K562 (cell line): ENCODE measurements around the gene ANKS1A. TPM values are rescaled to one million over a fixed set of nuclear protein-coding genes. Genes with fewer than 3 reads are reported as not detected.

Source experiments
- ATAC-seq: fragments of 200-7000 bp; cut with Tn5 transposase; 3 replicates; pipeline ENCODE4 v1.9.1; 2020; ENCODE audit warnings: moderate library complexity
- BruUV-seq: library from RNA; stranded (reverse); fragments of 400-500 nt; replicated peaks from 2 replicates; lab custom pipeline; 2021; lab: Mats Ljungman, UMichigan
- CTCF ChIA-PET: fragments of 300-600 bp; formaldehyde crosslinking; extraction: SDS; loops from one replicate; lab custom pipeline; 2021; ENCODE audit warnings: low intra/inter-chr PET ratio; lab: Yijun Ruan, JAX
- POLR2A ChIA-PET: fragments of 300-600, 350-650 bp; sonication (Branson Sonifier 250); formaldehyde crosslinking; extraction: SDS; loops from one replicate; lab custom pipeline; 2021; ENCODE audit warnings: antibody characterized with exemption, inconsistent platforms; lab: Yijun Ruan, JAX
- DNase-seq, 4 experiments: peaks; one replicate each; pipeline versions ENCODE4 v3.0.0 to v3.0.0-alpha.2; 2011 to 2018; ENCODE audit warnings: low spot score in 3 of 4, mixed read lengths in 3 of 4; ENCODE audit errors: extremely low read depth in 1 of 4
- FAIRE-seq: peaks from 2 replicates; lab custom pipeline; 2011; peaks lifted over from hg19 to GRCh38; lab: Jason Lieb, UNC
- H2AFZ ChIP-seq: 2 replicates; pipeline ENCODE4 v1.6.0; 2011; ENCODE audit warnings: low read depth, low read length, control low read depth, inconsistent platforms
- H3K27ac ChIP-seq: fragments of 200-600 bp; 3 replicates; pipeline ENCODE4 v1.8.0; 2011; ENCODE audit warnings: low read depth, mild to moderate bottlenecking, control low read depth, inconsistent platforms, low read length, moderate library complexity, mixed read lengths; ENCODE audit errors: extremely low read depth
- H3K27me3 ChIP-seq, 2 experiments: fragments of 300-600 bp in 1 of 2; 2 replicates in 1 of 2; 3 replicates in 1 of 2; pipeline versions ENCODE4 v1.6.0 to v1.8.0; 2011; ENCODE audit warnings: inconsistent platforms in 2 of 2, low read length in 2 of 2, mild to moderate bottlenecking in 1 of 2, mixed read lengths in 1 of 2, moderate library complexity in 1 of 2; ENCODE audit not compliant: control insufficient read depth in 2 of 2, insufficient read depth in 2 of 2
- H3K36me3 ChIP-seq: fragments of 300-600 bp; 3 replicates; pipeline ENCODE4 v1.8.0; 2011; ENCODE audit warnings: mild to moderate bottlenecking, low read length, inconsistent platforms; ENCODE audit not compliant: control insufficient read depth, insufficient read depth
- H3K4me1 ChIP-seq, 2 experiments: fragments of 200-600 bp in 1 of 2; replicated peaks in 1 of 2; 2 replicates in 1 of 2; 3 replicates in 1 of 2; pipeline versions ENCODE4 v1.5.1 to v1.8.0; 2011; ENCODE audit warnings: inconsistent platforms in 2 of 2, low read length in 2 of 2, mild to moderate bottlenecking in 1 of 2, mixed read lengths in 1 of 2, moderate library complexity in 1 of 2; ENCODE audit not compliant: control insufficient read depth in 2 of 2, insufficient read depth in 2 of 2
- H3K4me2 ChIP-seq: 2 replicates; pipeline ENCODE4 v1.6.1; 2011; ENCODE audit warnings: low read length, control low read depth, inconsistent platforms, mixed read lengths; ENCODE audit not compliant: insufficient read depth
- H3K4me3 ChIP-seq: fragments of 200-600 bp; sonication (generic), shearing (Covaris generic); 2 replicates; pipeline ENCODE4 v1.5.1; 2016; ENCODE audit warnings: control low read depth, inconsistent platforms
- H3K79me2 ChIP-seq: fragments of 200-600 bp; 3 replicates; pipeline ENCODE4 v1.8.0; 2011; ENCODE audit warnings: low read length, inconsistent platforms; ENCODE audit not compliant: control insufficient read depth, insufficient read depth
- H3K9ac ChIP-seq, 2 experiments: 2 replicates each; pipeline versions ENCODE4 v1.6.0 to v1.6.1; 2011; ENCODE audit warnings: low read depth in 2 of 2, low read length in 2 of 2, control low read depth in 1 of 2, inconsistent platforms in 1 of 2, mild to moderate bottlenecking in 1 of 2, mixed read lengths in 1 of 2; ENCODE audit not compliant: insufficient read depth in 1 of 2
- H3K9me1 ChIP-seq: one replicate; pipeline ENCODE4 v1.6.0; 2011; ENCODE audit warnings: inconsistent platforms, mild to moderate bottlenecking, low read length, moderate library complexity; ENCODE audit not compliant: control insufficient read depth, insufficient read depth
- H3K9me3 ChIP-seq: replicated peaks from 2 replicates; pipeline ENCODE4 v1.5.1; 2011; ENCODE audit warnings: low read depth, low read length, inconsistent platforms; ENCODE audit not compliant: control insufficient read depth, insufficient read depth
- H4K20me1 ChIP-seq: replicated peaks from 2 replicates; pipeline ENCODE4 v1.6.1; 2011; ENCODE audit warnings: low read length, inconsistent platforms, mixed read lengths; ENCODE audit not compliant: control insufficient read depth, insufficient read depth
- EGR1 ChIP-seq: fragments of 450-650 bp; conservative IDR thresholded peaks from 2 replicates; pipeline ENCODE4 v1.6.1; 2017; ENCODE audit warnings: mild to moderate bottlenecking
- ELF1 ChIP-seq: fragments of 200-800 bp; sonication (Bioruptor generic); IDR thresholded peaks from 2 replicates; pipeline ENCODE4 v1.6.1; 2016; ENCODE audit warnings: missing genetic modification characterization, missing compliant biosample characterization
- ETV5 ChIP-seq: sonication (generic); formaldehyde crosslinking; IDR thresholded peaks from 2 replicates; pipeline ENCODE4 v1.4.0; 2020; ENCODE audit warnings: low read depth, mild to moderate bottlenecking, missing genetic modification reagents
- EWSR1 ChIP-seq: fragments of 450-650 bp; IDR thresholded peaks from 2 replicates; pipeline ENCODE4 v1.6.1; 2018; ENCODE audit warnings: borderline replicate concordance, mild to moderate bottlenecking, low read depth, moderate library complexity; ENCODE audit not compliant: partially characterized antibody
- IFI16 ChIP-seq: fragments of 250-450 bp; sonication (Bioruptor Pico); IDR thresholded peaks from 2 replicates; pipeline ENCODE4 v2.1.2; 2022; ENCODE audit warnings: mild to moderate bottlenecking, inconsistent platforms
- KLF10 ChIP-seq: fragments of 250-450 bp; sonication (Bioruptor Pico); IDR thresholded peaks from 2 replicates; pipeline ENCODE4 v1.6.1; 2021; ENCODE audit warnings: matching md5 sums
- MIER1 ChIP-seq: fragments of 450-650 bp; IDR thresholded peaks from 2 replicates; pipeline ENCODE4 v1.6.1; 2016; ENCODE audit warnings: antibody characterized with exemption, mild to moderate bottlenecking, low read depth
- MTA1 ChIP-seq: fragments of 450-650 bp; IDR thresholded peaks from 2 replicates; pipeline ENCODE4 v1.6.1; 2017; ENCODE audit warnings: borderline replicate concordance
- NCOA1 ChIP-seq: fragments of 450-650 bp; IDR thresholded peaks from 2 replicates; pipeline ENCODE4 v1.6.1; 2016; ENCODE audit warnings: low read depth
- NCOA4 ChIP-seq: fragments of 450-650 bp; IDR thresholded peaks from 2 replicates; pipeline ENCODE4 v1.6.1; 2018; ENCODE audit warnings: mild to moderate bottlenecking; ENCODE audit not compliant: partially characterized antibody
- NEUROD1 ChIP-seq: fragments of 150-350 bp; IDR thresholded peaks from 2 replicates; pipeline ENCODE4 v1.6.1; 2014; ENCODE audit warnings: borderline replicate concordance, low read length, low read depth; ENCODE audit not compliant: partially characterized antibody
- NFE2L1 ChIP-seq: fragments of 450-650 bp; IDR thresholded peaks from 2 replicates; pipeline ENCODE4 v1.6.1; 2016; ENCODE audit warnings: missing genetic modification characterization, low read depth, mild to moderate bottlenecking, missing compliant biosample characterization, moderate library complexity, borderline replicate concordance
- PHF8 ChIP-seq: fragments of 200-600 bp; sonication (generic); IDR thresholded peaks from 2 replicates; pipeline ENCODE4 v1.6.1; 2012; ENCODE audit warnings: mixed run types, mild to moderate bottlenecking, inconsistent platforms, low read length, moderate library complexity, borderline replicate concordance
- SRSF9 ChIP-seq: fragments of 200-400 bp; formaldehyde crosslinking; IDR thresholded peaks from 2 replicates; pipeline ENCODE4 v1.6.1; 2017; ENCODE audit warnings: low read depth, low read length, borderline replicate concordance
- WGBS: fragments of 100-300 bp; shearing (Covaris generic); methylation state at CpG from one replicate; pipeline ENCODE4 v1.1.6; 2016; ENCODE audit warnings: low coverage, mixed read lengths; ENCODE audit not compliant: insufficient coverage; ENCODE audit errors: missing lambda C conversion rate; 5-methylcytosine and 5-hydroxymethylcytosine counted together
- in situ Hi-C: fragments of 300-500 bp; cut with MboI; formaldehyde crosslinking; loops from 4 replicates; pipeline ENCODE4 v1.15.0; 2018; ENCODE audit warnings: inconsistent platforms, mixed read lengths
- intact Hi-C: fragments of 100-400 bp; cut with micrococcal nuclease; formaldehyde crosslinking; loops from 2 replicates; pipeline ENCODE4 v1.14.2; 2022
- polyA plus RNA-seq, 8 experiments: library from polyadenylated mRNA; depleted of rRNA in 4 of 8; stranded (reverse) in 5 of 8; unstranded in 3 of 8; fragments of >200 nt; fragmentation: Nextera tagmentation in 2 of 8; fragmentation: Illumina TruSeq in 1 of 8; extraction: Ambion mirVana in 2 of 8; extraction: Trizol in 1 of 8; gene quantifications; 2 replicates each; pipeline versions ENCODE4 v1.2.1 to v1.2.3, GENCODE V29; 2011 to 2014; ENCODE audit warnings: inconsistent platforms in 1 of 8, missing spikeins in 1 of 8
- total RNA-seq, 7 experiments: library from RNA; depleted of rRNA in 6 of 7; stranded (reverse); fragments of >200 nt in 6 of 7; fragmentation: Illumina TruSeq in 2 of 7; extraction: Trizol in 2 of 7; gene quantifications; 2 replicates each; pipeline versions ENCODE4 v1.2.1 to v1.2.3, GENCODE V29; 2011 to 2021; ENCODE audit warnings: low replicate concordance in 1 of 7
- TF ChIP-seq, protein P1 (sequence below): IDR thresholded peaks from 2 replicates; pipeline ENCODE4 v1.6.1; 2016; ENCODE audit warnings: missing genetic modification characterization, missing compliant biosample characterization
- TF ChIP-seq, protein P2 (sequence below): sonication (generic); formaldehyde crosslinking; IDR thresholded peaks from 2 replicates; pipeline ENCODE4 v1.8.0; 2022; ENCODE audit warnings: missing genetic modification reagents, mild to moderate bottlenecking, borderline replicate concordance

The ANKS1A gene
- total and polyA plus RNA-seq, 9 of the 15 experiments (the other 6 are each of a cell fraction or from before 2014, with no cell fraction given): 1.1 to 13.8 (median 5.3) TPM

- H3K27ac ChIP-seq: no peak overlapping the region
- POLR2A ChIA-PET: interaction anchor here (0.7 to 2.1 kb wide), 5 partner anchors 9 to 587 kb away, joined by 3 to 13 read pairs (median 5); no protein-coding TSS in a partner anchor
- no peak overlapping the region for H3K9ac ChIP-seq
- TF ChIP-seq NFE2L1 (no peak), EGR1 (no peak), NCOA1 (no peak), EWSR1 (no peak), SRSF9 (no peak), PHF8 (no peak), KLF10 (CRISPR knock-in tag) (no peak), NEUROD1 (no peak), NCOA4 (no peak), MIER1 (no peak), IFI16 (CRISPR knock-in tag) (no peak), ELF1 (tag) (no peak), MTA1 (no peak), ETV5 (CRISPR knock-in tag) (no peak)
- TF ChIP-seq, protein P1, sequence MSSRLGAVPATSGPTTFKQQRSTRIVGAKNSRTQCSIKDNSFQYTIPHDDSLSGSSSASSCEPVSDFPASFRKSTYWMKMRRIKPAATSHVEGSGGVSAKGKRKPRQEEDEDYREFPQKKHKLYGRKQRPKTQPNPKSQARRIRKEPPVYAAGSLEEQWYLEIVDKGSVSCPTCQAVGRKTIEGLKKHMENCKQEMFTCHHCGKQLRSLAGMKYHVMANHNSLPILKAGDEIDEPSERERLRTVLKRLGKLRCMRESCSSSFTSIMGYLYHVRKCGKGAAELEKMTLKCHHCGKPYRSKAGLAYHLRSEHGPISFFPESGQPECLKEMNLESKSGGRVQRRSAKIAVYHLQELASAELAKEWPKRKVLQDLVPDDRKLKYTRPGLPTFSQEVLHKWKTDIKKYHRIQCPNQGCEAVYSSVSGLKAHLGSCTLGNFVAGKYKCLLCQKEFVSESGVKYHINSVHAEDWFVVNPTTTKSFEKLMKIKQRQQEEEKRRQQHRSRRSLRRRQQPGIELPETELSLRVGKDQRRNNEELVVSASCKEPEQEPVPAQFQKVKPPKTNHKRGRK (tag): no peak
- TF ChIP-seq, protein P2, sequence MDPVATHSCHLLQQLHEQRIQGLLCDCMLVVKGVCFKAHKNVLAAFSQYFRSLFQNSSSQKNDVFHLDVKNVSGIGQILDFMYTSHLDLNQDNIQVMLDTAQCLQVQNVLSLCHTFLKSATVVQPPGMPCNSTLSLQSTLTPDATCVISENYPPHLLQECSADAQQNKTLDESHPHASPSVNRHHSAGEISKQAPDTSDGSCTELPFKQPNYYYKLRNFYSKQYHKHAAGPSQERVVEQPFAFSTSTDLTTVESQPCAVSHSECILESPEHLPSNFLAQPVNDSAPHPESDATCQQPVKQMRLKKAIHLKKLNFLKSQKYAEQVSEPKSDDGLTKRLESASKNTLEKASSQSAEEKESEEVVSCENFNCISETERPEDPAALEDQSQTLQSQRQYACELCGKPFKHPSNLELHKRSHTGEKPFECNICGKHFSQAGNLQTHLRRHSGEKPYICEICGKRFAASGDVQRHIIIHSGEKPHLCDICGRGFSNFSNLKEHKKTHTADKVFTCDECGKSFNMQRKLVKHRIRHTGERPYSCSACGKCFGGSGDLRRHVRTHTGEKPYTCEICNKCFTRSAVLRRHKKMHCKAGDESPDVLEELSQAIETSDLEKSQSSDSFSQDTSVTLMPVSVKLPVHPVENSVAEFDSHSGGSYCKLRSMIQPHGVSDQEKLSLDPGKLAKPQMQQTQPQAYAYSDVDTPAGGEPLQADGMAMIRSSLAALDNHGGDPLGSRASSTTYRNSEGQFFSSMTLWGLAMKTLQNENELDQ (CRISPR knock-in tag): no peak
- no peaks in the 10 kb centered on the region for H3K79me2 ChIP-seq
- CTCF ChIA-PET: no interaction called here
- H4K20me1 ChIP-seq: 0 out of 2 replicates have a peak, but pooled peaks cover 3% of the 10 kb centered on the region
- no peak for ATAC-seq
- no TSS peak for BruUV-seq
- no peak for DNase-seq
- WGBS: 88% methylated on average over 7 of the region's 7 CpGs
- no peaks in the 10 kb centered on the region for H3K36me3 ChIP-seq
- FAIRE-seq: no peak
- intact Hi-C loops: no loop called here
- no peak overlapping the region for H3K4me2 ChIP-seq
- H3K4me1 ChIP-seq: peaks cover 0 to 5% of the 10 kb centered on the region in 2 experiments; a peak in 4 of 5 replicates
- in situ Hi-C loops: no loop called here
- H3K9me3 ChIP-seq: no peaks in the 10 kb centered on the region
- H3K27me3 ChIP-seq: no peaks in the 10 kb centered on the region
- H3K9me1 ChIP-seq: no peaks in the 10 kb centered on the region
- H2AFZ ChIP-seq: no peak overlapping the region
- no peak overlapping the region for H3K4me3 ChIP-seq
These were observed 163.0 kb downstream of the ANKS1A start for GRCh38 chr6:35051997-35052583.
